WTC11 (cell line): ENCODE data around the gene JMJD7.

Source experiments
- ETV6 ChIP-seq: sonication (generic); formaldehyde crosslinking; IDR thresholded peaks from 2 replicates; pipeline ENCODE4 v1.8.1; 2022; ENCODE audit warnings: mild to moderate bottlenecking, missing genetic modification reagents
- NR1H2 ChIP-seq: sonication (generic); formaldehyde crosslinking; IDR thresholded peaks from 2 replicates; pipeline ENCODE4 v1.9.0; 2021; ENCODE audit warnings: mild to moderate bottlenecking, moderate library complexity, missing genetic modification reagents
- TEAD1 ChIP-seq: sonication (generic); formaldehyde crosslinking; IDR thresholded peaks from 2 replicates; pipeline ENCODE4 v1.8.0; 2022; ENCODE audit warnings: mild to moderate bottlenecking, missing genetic modification reagents
- TEAD4 ChIP-seq: sonication (generic); formaldehyde crosslinking; IDR thresholded peaks from 2 replicates; pipeline ENCODE4 v1.8.0; 2022; ENCODE audit warnings: mild to moderate bottlenecking, missing genetic modification reagents
- ZNF396 ChIP-seq: fragments of 250-450 bp; sonication (Bioruptor Pico); IDR thresholded peaks from 2 replicates; pipeline ENCODE4 v1.8.0; 2021; ENCODE audit warnings: mild to moderate bottlenecking, moderate library complexity, borderline replicate concordance
- TF ChIP-seq, protein P1 (sequence below): sonication (generic); formaldehyde crosslinking; IDR thresholded peaks from 2 replicates; pipeline ENCODE4 v1.8.1; 2022; ENCODE audit warnings: missing genetic modification reagents, borderline replicate concordance
- TF ChIP-seq, protein P2 (sequence below): sonication (generic); formaldehyde crosslinking; IDR thresholded peaks from 2 replicates; pipeline ENCODE4 v1.8.0; 2022; ENCODE audit warnings: mild to moderate bottlenecking, missing genetic modification reagents
- TF ChIP-seq, protein P3 (sequence below): fragments of 200-600 bp; IDR thresholded peaks from 2 replicates; pipeline ENCODE4 v1.8.0; 2022; ENCODE audit warnings: antibody characterized with exemption

DNA sequence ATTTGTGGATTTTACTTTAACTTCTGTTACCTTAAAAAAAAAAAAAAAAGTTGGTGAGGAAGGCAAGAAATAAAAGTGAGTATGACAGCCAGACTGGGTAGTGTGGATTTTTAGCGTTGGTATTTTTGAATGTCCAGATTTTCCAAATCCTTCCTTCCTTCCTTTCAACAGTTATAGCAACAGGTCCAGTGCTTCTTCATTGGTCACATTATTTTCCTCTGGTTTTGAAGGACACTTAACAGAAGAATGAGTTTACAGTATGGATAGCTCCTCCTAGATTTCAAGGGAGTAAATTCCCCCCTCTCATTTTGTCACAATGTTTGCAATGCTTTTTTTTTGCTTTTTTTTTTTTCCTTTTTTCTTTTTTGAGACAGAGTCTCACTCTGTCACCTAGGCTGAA is 47.2 kb upstream of the JMJD7 start:
- TF ChIP-seq, protein P1, sequence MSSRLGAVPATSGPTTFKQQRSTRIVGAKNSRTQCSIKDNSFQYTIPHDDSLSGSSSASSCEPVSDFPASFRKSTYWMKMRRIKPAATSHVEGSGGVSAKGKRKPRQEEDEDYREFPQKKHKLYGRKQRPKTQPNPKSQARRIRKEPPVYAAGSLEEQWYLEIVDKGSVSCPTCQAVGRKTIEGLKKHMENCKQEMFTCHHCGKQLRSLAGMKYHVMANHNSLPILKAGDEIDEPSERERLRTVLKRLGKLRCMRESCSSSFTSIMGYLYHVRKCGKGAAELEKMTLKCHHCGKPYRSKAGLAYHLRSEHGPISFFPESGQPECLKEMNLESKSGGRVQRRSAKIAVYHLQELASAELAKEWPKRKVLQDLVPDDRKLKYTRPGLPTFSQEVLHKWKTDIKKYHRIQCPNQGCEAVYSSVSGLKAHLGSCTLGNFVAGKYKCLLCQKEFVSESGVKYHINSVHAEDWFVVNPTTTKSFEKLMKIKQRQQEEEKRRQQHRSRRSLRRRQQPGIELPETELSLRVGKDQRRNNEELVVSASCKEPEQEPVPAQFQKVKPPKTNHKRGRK: no peak
- TF ChIP-seq, protein P2, sequence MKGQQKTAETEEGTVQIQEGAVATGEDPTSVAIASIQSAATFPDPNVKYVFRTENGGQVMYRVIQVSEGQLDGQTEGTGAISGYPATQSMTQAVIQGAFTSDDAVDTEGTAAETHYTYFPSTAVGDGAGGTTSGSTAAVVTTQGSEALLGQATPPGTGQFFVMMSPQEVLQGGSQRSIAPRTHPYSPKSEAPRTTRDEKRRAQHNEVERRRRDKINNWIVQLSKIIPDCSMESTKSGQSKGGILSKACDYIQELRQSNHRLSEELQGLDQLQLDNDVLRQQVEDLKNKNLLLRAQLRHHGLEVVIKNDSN (CRISPR knock-in tag): no peak
- TF ChIP-seq, protein P3, sequence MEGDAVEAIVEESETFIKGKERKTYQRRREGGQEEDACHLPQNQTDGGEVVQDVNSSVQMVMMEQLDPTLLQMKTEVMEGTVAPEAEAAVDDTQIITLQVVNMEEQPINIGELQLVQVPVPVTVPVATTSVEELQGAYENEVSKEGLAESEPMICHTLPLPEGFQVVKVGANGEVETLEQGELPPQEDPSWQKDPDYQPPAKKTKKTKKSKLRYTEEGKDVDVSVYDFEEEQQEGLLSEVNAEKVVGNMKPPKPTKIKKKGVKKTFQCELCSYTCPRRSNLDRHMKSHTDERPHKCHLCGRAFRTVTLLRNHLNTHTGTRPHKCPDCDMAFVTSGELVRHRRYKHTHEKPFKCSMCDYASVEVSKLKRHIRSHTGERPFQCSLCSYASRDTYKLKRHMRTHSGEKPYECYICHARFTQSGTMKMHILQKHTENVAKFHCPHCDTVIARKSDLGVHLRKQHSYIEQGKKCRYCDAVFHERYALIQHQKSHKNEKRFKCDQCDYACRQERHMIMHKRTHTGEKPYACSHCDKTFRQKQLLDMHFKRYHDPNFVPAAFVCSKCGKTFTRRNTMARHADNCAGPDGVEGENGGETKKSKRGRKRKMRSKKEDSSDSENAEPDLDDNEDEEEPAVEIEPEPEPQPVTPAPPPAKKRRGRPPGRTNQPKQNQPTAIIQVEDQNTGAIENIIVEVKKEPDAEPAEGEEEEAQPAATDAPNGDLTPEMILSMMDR: no peak
- TF ChIP-seq ZNF396 (CRISPR knock-in tag) (no peak), NR1H2 (CRISPR knock-in tag) (no peak), TEAD4 (CRISPR knock-in tag) (no peak), ETV6 (CRISPR knock-in tag) (no peak), TEAD1 (no peak)
